ENCODE data around the gene HFM1.
A peak's percentile ranks its signal among the peaks of the same experiment; 100 is the strongest.
"Not testable (repeated sequence)": the region's sequence is repeated elsewhere in the genome, so short reads cannot be mapped to it uniquely, and the experiment has no call there.

HFM1 gene

DNA sequence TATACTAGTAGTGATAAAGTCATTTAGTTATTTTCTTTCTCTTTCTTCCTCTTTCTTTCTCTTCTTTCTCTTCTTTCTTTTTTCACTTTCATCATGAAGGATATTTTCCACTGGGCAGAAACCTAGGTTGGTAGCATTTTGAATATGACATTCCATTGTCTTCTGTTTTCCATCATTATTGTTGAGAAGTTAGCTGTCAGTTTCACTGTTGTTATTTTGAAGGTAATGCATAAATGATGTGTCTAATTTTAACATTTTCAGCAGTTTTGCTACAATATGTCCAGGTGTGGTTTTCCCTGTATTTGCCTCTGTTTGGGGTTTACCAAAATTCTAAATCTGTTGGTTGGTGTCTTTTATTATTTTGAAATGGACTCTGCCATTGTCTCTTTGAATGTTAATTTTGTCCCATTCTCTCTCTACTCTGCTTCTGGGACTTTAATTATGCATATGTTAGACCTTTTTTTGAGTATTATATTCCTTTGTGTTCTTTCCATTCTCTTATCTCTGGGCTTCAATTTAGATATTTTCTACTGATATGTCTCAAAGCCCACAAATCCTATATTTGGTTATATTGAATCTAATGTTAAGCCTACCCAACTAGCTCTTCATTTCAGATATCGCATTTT, 96.7 kb downstream of the HFM1 start:
- TF ChIP-seq, protein P1, sequence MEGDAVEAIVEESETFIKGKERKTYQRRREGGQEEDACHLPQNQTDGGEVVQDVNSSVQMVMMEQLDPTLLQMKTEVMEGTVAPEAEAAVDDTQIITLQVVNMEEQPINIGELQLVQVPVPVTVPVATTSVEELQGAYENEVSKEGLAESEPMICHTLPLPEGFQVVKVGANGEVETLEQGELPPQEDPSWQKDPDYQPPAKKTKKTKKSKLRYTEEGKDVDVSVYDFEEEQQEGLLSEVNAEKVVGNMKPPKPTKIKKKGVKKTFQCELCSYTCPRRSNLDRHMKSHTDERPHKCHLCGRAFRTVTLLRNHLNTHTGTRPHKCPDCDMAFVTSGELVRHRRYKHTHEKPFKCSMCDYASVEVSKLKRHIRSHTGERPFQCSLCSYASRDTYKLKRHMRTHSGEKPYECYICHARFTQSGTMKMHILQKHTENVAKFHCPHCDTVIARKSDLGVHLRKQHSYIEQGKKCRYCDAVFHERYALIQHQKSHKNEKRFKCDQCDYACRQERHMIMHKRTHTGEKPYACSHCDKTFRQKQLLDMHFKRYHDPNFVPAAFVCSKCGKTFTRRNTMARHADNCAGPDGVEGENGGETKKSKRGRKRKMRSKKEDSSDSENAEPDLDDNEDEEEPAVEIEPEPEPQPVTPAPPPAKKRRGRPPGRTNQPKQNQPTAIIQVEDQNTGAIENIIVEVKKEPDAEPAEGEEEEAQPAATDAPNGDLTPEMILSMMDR (IDR thresholded peaks at IDR 0.05; ENCODE audit: borderline replicate concordance, control extremely low read depth, extremely low read depth, insufficient read depth, missing control alignments), result no peak
- in situ Hi-C loops (cut with MboI; ENCODE audit: low sequenced_read_pairs, unreplicated experiment), result no loop called here
- DNase-seq (ENCODE audit: low spot score), result no peak

DNA sequence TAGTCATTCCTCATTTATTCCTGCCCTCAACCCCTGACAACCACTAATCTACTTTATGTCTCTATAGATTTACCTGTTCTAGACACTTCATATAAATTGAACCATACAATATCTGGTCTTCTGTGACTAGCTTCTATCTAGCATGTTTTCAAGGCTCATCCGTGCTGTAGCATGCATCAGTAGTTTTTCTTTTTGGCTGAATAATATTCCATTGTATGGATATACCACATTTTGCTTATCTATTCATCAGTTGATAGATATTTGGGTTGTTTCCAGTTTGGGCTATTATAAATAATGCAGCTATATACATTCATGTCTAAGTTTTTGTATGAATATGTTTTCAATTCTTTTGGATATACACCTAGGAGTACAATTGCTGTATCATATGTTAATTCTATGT, 101.5 kb downstream of the HFM1 start:
- no peak for DNase-seq (ENCODE audit: low spot score)
- in situ Hi-C loops (cut with MboI; ENCODE audit: low sequenced_read_pairs, unreplicated experiment), result no loop called here
- TF ChIP-seq, protein P1 (IDR thresholded peaks at IDR 0.05; ENCODE audit: borderline replicate concordance, control extremely low read depth, extremely low read depth, insufficient read depth, missing control alignments), result no peak

DNA sequence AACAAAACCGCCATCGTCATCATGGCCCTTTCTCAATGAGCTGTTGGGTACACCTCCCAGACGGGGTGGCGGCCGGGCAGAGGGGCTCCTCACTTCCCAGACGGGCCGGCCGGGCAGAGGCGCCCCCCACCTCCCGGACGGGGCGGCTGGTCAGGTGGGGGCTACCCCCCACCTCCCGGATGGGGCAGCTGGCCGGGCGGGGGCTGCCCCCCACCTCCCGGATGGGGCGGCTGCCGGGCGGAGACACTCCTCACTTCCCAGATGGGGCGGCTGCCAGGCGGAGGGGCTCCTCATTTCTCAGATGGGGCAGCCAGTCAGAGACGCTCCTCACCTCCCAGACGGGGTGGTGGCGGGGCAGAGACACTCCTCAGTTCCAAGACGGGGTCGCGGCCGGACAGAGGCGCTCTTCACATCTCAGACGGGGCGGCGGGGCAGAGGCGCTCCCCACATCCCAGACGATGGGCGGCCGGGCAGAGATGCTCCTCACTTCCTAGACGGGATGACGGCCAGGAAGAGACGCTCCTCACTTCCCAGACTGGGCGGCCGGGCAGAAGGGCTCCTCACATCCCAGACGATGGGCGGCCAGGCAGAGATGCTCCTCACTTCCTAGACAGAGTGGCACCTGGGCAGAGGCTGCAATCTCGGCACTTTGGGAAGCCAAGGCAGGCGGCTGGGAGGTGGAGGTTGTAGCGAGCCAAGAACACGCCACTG, 115.6 kb downstream of the HFM1 start:
- DNase-seq (ENCODE audit: low spot score); in situ Hi-C loops (cut with MboI; ENCODE audit: low sequenced_read_pairs, unreplicated experiment): not testable (repeated sequence)

DNA sequence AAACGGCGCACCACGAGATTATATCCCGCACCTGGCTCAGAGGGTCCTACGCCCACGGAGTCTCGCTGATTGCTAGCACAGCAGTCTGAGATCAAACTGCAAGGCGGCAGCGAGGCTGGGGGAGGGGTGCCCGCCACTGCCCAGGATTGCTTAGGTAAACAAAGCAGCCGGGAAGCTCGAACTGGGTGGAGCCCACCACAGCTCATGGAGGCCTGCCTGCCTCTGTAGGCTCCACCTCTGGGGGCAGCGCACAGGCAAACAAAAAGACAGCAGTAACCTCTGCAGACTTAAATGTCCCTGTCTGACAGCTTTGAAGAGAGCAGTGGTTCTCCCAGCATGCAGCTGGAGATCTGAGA, 117.7 kb downstream of the HFM1 start:
- DNase-seq (ENCODE audit: low spot score); in situ Hi-C loops (cut with MboI; ENCODE audit: low sequenced_read_pairs, unreplicated experiment): not testable (repeated sequence)

DNA sequence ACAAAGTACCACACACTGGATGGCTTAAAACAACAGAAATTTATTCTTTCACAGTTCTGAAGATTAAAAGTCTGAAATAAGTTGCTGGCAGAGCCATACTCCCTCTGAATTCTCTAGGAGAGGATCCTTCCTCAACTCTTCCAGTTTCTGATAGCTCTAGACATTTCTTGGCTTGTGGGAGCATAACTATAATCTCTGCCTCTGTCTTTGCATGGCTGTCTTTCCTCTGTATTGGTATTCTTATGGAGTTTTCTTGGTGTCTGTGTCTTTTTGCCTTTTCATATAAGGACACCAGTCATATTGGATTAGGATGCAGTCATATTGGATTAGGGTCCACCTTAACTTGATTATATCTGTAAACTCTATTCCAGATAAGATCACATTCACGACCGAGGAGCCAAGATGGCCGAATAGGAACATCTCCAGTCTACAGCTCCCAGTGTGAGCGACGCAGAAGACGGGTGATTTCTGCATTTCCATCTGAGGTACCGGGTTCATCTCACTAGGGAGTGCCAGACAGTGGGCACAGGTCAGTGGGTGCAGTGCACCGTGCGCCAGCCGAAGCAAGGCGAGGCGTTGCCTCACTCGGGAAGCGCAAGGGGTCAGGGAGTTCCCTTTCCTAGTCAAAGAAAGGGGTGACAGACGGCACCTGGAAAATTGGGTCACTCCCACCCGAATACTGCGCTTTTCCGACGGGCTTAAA, 118.2 kb downstream of the HFM1 start:
- DNase-seq (ENCODE audit: low spot score); in situ Hi-C loops (cut with MboI; ENCODE audit: low sequenced_read_pairs, unreplicated experiment): not testable (repeated sequence)

DNA sequence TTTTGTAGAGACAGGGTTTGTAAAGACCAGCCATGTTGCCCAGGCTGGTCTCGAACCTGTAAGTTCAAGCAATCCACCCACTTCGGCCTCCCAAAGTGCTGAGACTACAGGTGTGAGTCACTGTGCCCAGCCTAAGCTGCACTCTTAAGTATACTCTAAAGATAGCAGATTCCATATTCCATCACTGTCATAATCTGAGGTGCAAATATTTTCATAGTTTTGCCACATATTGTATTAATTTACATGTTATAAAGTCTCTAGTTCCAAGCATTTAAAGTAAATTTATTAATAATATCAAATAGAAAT, 121.3 kb downstream of the HFM1 start:
- TF ChIP-seq, protein P1 (IDR thresholded peaks at IDR 0.05; ENCODE audit: borderline replicate concordance, control extremely low read depth, extremely low read depth, insufficient read depth, missing control alignments), result no peak
- in situ Hi-C loops (cut with MboI; ENCODE audit: low sequenced_read_pairs, unreplicated experiment), result no loop called here
- no peak for DNase-seq (ENCODE audit: low spot score)

DNA sequence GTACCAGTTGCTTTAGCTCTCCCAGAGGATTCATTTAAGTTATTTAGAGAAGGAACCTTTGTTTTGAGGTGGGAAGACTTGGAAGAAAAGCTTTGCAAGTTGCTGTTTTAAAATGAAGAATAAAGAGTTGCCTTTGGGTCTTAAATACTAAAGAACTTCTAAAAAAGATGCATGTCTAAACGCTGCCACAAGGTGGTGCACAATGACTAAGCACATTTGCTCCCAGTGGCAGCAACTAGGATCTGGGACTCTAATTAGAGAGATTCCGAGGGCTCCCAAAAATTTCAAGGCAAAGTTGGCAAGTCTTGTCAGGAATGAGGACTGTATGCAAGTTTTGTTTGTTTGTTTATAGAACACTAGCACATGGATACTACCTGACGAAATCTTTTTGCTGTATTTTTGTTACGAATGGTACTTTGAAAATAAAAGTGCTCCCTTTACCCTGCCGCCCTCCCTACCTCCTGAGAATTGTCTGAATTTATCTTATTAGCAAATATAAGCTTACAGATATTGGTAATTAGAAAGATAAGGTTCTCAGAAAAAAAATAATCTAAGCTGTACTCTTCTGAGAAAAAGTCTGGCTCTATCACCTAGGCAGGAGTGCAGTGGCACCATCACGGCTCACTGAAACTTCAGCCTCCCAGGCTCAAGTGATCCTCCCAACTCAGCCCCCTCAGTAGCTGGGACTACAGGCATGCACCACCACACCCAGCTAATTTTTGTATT, 121.8 kb downstream of the HFM1 start:
- in situ Hi-C loops (cut with MboI; ENCODE audit: low sequenced_read_pairs, unreplicated experiment), result no loop called here
- TF ChIP-seq, protein P1 (IDR thresholded peaks at IDR 0.05; ENCODE audit: borderline replicate concordance, control extremely low read depth, extremely low read depth, insufficient read depth, missing control alignments), result peak; percentile 76
- DNase-seq (ENCODE audit: low spot score), result peak; percentile 49

DNA sequence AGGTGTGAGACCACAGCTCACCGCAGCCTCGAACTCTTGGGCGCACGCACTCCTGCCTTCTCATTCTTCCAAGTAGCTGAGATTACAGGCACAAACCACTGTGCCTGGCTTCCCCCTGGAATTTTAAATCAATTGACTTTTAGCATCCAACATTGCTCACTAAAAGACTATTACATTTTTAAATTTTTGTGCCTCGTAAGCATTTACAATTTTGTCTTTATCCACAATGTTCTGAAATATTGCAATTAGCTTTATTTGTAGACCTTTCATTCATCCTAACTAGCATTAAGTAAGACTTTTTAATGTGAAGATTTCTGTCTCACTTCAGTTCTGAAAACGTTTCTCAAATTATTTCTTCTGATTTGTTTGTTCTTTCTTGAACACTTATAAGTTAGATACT, 122.9 kb downstream of the HFM1 start:
- DNase-seq (ENCODE audit: low spot score), result no peak
- TF ChIP-seq, protein P1 (IDR thresholded peaks at IDR 0.05; ENCODE audit: borderline replicate concordance, control extremely low read depth, extremely low read depth, insufficient read depth, missing control alignments), result no peak
- in situ Hi-C loops (cut with MboI; ENCODE audit: low sequenced_read_pairs, unreplicated experiment), result no loop called here
